NK-92 (cell line): ENCODE data around the gene HTR2B.
"Not testable (repeated sequence)": the region's sequence is repeated elsewhere in the genome, so short reads cannot be mapped to it uniquely, and the experiment has no call there.

Source experiments
- DNase-seq: peaks from one replicate; lab custom pipeline; 2025; ENCODE audit not compliant: unreplicated experiment; lab: John Stamatoyannopoulos, UW

The HTR2B gene

GRCh38 chr2:231133365-231134099 is 8.7 kb upstream of the HTR2B start:
- DNase-seq: no peak

- DNase-seq: no peak
These were observed 7.3 kb upstream of the HTR2B start for GRCh38 chr2:231132129-231132528.

GRCh38 chr2:231130336-231131056 is 5.7 kb upstream of the HTR2B start:
- DNase-seq: no peak

GRCh38 chr2:231129216-231129615 is 4.4 kb upstream of the HTR2B start:
- no peak for DNase-seq

GRCh38 chr2:231128541-231128940 is 3.7 kb upstream of the HTR2B start:
- DNase-seq: no peak

DNA sequence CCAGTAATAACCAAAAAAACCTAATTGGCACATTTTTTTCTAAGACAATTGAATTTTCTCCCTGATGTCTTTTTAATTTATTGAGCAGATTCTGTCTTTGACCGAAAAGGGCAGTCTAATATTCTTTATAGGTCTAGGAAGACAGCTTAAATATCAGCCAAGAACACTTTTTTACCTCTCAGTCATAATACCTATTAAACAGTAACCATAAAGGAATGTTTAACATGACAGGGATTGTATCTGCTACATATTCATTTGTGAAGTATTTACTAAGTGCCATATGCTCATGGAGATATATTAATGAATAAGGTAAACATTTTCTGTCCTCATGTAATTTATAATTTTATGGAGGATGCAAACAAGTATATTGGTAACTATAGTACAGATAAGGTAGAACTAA is 3.1 kb upstream of the HTR2B start:
- DNase-seq: no peak

DNA sequence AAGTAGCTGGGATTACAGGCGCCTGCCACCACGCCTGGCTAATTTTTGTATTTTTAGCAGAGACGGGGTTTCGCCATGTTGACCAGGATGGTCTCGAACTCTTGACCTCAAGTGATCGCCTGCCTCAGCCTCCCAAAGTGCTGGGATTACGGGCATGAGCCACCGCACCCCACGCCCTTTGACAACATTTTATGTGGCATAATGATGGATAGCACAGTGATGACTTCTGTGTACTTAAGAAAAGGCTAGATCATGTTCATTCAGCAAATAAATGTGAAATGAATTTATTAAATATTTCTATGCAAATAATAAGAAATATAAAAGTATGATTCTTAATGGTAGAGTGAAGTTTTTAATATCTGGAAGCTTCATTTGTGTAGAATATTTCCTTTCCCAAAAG is 2.6 kb upstream of the HTR2B start:
- DNase-seq: no peak

DNA sequence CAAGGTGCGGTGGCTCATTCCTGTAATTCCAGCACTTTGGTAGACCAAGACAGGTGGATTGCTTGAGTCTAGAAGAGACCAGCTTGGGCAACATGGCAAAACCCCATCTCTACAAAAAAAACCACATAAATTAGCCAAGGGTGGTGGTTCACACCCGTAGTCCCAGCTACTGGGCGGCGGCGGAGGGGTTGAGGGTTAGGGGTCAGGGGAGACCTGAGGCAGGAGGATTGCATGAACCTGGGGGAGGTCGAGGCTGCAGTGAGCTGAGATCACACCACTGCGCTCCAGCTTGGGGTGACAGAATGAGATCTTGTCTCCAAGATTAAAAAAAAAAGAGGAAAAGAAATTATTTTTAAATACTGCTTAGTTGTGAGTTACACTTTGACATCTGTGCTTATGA is 1.3 kb upstream of the HTR2B start:
- DNase-seq: no peak

DNA sequence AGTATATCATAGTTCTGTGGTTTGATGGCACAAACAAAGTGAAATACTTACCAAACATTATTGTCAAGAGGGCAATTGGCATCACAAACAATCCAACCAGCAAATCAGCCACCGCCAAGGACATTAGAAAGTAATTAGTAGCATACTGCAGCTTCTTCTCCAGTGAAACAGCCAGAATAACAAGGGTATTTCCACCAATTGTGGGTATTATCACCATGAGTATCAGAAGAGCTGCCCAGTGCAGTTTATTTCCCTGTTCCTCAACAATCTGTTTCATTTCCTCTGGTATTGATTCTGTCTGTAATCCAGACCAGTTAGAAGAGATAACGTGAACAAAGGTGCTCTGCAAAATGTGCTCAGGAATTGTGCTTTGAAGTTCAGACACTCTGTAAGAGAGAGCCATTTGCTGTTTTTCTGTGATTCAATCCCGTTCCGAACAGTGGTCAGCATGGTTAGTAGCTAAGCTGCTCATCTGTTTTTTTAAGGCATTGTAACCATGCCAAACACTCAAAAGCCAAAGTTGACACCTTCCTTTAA is 1.4 kb downstream of the HTR2B start:
- DNase-seq: no peak

DNA sequence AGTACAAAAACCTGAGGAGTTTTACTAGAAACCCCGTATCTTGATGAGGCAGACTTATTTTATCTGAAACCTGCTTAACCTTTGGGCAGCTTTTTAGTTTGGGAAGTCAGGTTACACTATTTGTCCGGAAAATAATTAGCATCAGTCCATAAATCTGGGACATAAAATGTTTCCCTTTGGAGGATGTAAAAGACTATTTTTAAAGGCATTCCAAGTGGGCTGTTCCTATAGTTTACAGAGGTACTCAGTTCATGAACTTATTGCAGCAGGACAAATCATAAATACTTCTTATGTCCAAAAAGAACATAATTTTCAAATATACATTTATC is 6.3 kb downstream of the HTR2B start:
- DNase-seq: no peak

DNA sequence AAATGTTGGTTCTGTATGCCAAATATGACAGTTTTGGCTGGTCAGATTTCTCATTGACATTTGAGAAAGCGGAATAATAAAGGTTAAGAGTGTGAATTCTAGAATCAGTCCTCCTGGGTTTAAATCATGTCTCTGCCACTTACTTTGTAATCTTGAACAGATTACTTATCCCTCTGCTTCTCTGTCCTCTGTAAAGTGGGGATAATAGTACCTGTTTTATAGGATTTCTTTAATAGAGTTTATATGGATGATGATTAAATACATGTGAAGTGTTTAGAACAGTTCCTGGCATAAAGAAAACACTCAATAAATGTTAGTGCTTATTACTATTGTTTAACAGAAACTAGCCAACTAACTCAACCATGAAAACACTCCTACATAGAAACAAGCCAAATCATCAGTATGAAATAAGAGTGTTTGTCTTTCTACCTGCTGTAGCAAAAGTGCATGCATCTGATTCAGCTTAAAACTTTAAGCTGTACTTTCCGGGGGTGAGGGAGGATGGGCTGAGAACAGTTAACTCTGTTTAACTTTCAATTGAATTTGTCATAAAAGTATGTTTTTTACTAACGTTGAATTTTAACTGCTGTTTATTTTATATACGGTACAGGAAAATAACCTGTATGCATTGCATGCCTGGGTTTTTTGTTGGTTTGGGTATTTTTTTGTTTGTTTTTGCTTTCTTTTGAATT is 6.8 kb downstream of the HTR2B start:
- no peak for DNase-seq

DNA sequence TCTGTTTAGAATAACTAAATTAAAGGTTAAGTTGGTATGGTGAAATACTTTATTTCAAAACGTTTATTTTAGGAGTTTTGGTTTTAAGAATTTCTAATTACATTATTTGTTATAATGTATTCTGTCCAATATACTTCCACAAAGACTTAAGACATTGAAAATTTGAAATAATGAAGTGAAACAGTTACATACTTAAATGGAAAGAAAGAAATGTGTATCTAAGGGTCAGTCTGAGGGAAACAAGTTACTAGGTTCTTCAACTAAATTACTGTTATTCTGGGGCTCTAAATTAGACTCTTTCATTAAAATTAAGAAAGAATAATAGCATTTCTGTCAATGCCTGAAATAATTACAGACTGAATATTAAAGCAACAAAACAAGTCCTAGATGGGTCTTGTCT is 7.7 kb downstream of the HTR2B start:
- no peak for DNase-seq

- DNase-seq: no peak
These were observed 9.2 kb downstream of the HTR2B start for GRCh38 chr2:231115651-231116050.

GRCh38 chr2:231113489-231113888 is 11.4 kb downstream of the HTR2B start:
- DNase-seq: no peak

DNA sequence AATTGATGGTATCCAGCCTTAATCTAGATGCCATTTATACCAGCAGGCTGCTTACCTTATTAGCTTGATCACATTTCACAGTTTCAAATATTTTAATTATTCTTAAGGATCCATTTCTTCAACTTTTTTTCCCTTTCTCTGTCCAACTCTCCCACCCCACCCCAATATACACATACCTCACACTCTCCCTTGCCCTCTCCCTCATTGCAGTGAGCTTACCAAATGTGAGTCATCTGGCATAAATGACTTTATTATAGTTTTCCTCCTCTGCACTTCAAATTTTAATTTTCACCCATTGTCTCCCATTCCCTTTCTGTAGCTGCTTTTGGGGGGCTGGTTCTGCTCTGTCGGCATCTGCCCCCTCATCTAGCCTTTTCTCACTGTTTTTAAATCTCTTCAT is 12.9 kb downstream of the HTR2B start:
- DNase-seq: no peak

DNA sequence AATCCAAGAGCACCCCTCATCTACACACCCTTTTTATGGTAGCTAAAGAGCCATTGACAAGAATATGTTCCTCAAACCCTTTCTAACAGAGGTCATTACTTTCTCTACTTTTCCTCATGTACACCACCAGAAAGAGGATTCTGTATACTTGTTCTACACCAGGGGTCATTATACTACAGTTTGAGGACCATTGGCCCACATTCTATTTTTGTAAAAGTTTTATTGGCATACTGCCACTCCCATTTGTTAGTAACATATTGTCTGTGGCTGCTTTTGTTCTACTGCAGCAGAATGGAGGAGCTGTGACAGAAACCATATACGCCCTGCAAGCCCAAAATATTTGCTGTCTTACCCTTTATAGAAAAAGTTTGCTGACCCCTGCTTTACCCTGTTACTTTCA is 14.3 kb downstream of the HTR2B start:
- DNase-seq: no peak

GRCh38 chr2:231104115-231104713 is 20.6 kb downstream of the HTR2B start:
- peak; percentile 5 for DNase-seq

- DNase-seq: no peak
These were observed 22.1 kb downstream of the HTR2B start for GRCh38 chr2:231102772-231103171.

- no peak for DNase-seq
These were observed 23.9 kb downstream of the HTR2B start for GRCh38 chr2:231100990-231101389.

DNA sequence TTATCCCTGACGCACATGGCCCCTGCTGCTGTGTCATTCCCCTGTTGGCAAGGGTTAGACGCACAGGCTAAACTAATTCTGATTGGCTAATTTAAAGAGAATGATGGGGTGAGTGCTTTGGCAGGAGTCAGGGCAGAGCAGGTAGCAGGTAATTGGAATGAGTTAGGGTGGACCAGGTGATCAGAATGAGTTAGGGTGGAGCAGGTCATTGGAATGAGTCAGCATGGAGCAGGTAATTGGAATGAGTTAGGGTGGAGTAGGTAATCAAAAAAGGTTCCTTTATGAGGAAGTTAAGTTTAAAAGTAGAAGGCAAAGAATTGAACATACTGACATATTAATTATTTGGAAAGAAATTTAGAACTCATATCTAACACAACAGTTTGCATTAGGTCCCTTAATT is 24.5 kb downstream of the HTR2B start:
- not testable (repeated sequence) for DNase-seq

DNA sequence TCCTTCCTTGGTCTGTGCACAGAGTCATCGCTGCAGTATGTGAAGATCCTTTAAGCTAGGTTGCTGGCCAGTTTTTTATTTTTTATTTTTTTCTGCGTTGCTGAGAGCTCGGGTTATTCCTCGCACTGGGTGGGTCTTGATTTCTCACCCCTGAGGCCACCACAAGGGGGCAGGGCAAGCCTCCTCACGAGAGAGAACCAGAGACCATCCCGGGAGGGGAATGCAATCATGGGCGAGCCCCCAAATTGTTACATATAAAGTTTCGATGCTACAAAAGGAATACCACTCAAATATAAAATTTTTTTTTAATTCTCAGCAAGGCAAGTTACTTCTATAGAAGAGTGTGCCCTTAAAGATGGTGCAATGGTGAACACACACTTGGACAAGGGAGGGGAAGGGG is 24.9 kb downstream of the HTR2B start:
- no peak for DNase-seq
